CD4-positive, alpha-beta T cell treated with Interleukin-2 at 100 ng/mL for 4 hours (primary cell): ENCODE measurements around the gene THAP3.
A peak's percentile ranks its signal among the peaks of the same experiment; 100 is the strongest.
"Not testable (repeated sequence)": the region's sequence is repeated elsewhere in the genome, so short reads cannot be mapped to it uniquely, and the experiment has no call there.

Experiments used
- DNase-seq: peaks from one replicate; pipeline ENCODE4 v3.0.0-alpha.2; 2020; ENCODE audit warnings: low spot score

Gene THAP3

DNA sequence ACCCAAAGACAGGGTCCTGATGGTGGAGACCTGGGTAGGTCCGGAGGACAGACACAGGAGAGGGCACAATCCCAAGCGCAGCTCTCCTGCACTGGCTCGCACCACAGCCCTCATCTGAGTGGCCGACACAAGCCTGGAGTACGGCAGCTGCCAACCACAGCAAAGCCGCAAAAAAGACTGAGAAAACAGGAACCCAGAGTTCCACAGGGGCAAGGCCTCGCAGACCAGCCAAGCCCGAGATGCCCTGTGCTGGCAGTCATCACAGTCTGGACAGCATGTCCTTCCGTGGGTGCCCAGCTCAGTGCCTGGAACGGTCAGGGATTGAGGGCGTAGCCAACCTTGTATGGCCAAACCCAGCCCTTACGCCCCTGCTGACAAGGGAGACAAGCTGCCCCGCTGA lies 33.4 kb upstream of the THAP3 start:
- DNase-seq: no peak

DNA sequence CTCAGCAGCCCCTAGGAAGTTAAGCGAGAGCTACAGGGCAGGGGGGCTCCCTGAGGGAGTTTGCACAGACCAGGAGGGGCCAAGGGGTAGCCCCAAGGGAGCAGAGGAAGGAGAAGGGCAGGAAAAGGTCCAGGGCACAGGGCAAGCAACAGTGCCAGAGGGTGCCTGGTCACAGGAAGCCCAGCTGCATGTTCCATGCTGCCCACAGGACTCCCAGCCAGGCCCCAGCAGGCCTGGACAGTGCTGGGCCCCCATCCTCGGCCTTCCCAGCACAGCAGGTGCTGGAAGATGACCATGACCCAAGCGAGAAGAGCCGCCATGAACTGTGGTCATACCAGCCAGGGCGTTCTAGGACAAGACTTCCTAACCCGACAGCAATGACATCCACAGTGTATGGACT lies 33.0 kb upstream of the THAP3 start:
- DNase-seq: no peak

GRCh38 chr1:6592441-6592840 lies 32.2 kb upstream of the THAP3 start:
- no peak for DNase-seq

- no peak for DNase-seq
These were observed 31.6 kb upstream of the THAP3 start for GRCh38 chr1:6592865-6593593.

- DNase-seq: no peak
These were observed 30.9 kb upstream of the THAP3 start for GRCh38 chr1:6593810-6594209.

GRCh38 chr1:6594977-6595740 lies 29.5 kb upstream of the THAP3 start:
- DNase-seq: no peak

- DNase-seq: no peak
These were observed 28.3 kb upstream of the THAP3 start for GRCh38 chr1:6596351-6596750.

DNA sequence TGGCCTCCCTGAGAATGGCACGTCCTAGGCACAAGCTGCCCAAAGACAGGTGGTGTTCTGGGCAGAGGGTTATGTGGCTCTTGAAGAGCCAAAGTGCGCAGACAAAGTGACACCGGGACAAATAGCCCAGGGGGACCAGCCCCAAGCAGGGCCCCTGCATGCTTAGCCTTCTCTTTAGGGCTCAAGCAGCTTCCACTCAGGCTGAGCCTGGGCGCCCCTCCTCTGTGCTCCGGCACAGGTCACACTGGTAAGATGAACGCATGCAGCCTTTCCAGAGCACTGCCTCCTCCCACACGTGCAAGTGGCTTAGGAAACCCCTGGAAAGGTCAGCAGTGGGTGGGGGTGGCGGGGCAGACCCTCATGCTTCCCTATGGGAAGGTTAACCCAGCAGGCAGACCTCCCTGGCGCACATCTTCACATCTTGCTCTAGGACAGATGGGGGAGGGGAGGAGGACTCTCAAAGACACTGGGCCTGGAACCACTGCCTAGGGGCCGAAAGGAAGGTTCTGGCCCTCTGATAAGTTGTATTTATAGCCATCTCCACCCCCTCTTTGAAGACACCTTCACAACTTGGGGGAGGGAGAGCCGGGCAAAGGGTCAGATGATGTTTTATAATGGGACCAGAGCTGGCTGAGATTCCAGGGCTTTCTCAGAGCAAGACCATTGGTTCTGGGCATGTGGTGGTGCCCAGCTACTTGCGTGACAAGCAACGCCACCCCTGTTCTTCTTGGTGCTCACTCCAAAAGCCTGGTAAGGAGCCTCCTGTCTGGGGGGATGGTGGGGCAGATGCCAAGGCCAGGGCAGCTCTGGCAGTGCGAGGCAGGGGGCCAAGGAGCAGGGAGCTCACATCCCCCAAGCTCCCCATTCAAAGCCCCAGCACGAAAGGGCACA lies 27.5 kb upstream of the THAP3 start:
- no peak for DNase-seq

GRCh38 chr1:6597777-6598131 lies 26.9 kb upstream of the THAP3 start:
- DNase-seq: no peak

GRCh38 chr1:6599141-6599975 lies 25.3 kb upstream of the THAP3 start:
- peak; percentile 57 for DNase-seq

GRCh38 chr1:6599991-6600390 lies 24.7 kb upstream of the THAP3 start:
- not testable (repeated sequence) for DNase-seq

GRCh38 chr1:6600410-6601048 lies 24.1 kb upstream of the THAP3 start:
- no peak for DNase-seq

- DNase-seq: peak; percentile 91
These were observed 23.4 kb upstream of the THAP3 start for GRCh38 chr1:6601049-6601922.

- no peak for DNase-seq
These were observed 22.6 kb upstream of the THAP3 start for GRCh38 chr1:6601923-6602668.

DNA sequence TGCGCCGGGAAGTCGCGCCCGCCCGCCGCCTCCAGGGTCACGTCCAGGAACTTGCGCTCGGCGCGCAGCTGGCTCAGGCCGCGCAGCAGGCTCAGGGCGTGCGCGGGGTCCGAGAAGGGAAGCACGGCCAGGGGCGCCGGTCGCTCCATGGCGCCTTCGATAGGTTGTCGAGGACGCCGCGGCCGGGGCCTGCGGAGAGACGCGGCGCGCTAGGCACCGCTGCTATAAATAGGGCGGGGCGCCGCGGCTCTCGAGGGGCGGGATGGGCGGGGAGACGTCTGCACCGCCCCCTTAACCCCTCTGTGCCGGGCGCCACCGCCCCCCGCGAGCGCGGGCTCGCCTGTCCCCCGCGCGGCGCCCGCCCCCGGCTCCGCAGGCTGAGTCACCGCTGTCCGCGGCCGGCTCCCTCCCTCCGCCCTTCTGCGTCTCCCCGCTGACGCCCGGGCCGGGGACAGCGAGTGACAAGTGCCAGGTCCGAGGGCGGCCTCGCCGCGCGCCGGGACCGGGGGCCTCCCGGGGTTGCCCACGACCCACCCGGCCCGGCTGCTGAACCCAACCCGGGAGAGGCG lies 21.9 kb upstream of the THAP3 start, which contains the start of gene KLHL21:
Gene KLHL21 (minus strand): TSS at position 201 of the 569 bp plus-strand sequence. CDS start 52 bp downstream, at position 149.
- DNase-seq: peak; percentile 91

DNA sequence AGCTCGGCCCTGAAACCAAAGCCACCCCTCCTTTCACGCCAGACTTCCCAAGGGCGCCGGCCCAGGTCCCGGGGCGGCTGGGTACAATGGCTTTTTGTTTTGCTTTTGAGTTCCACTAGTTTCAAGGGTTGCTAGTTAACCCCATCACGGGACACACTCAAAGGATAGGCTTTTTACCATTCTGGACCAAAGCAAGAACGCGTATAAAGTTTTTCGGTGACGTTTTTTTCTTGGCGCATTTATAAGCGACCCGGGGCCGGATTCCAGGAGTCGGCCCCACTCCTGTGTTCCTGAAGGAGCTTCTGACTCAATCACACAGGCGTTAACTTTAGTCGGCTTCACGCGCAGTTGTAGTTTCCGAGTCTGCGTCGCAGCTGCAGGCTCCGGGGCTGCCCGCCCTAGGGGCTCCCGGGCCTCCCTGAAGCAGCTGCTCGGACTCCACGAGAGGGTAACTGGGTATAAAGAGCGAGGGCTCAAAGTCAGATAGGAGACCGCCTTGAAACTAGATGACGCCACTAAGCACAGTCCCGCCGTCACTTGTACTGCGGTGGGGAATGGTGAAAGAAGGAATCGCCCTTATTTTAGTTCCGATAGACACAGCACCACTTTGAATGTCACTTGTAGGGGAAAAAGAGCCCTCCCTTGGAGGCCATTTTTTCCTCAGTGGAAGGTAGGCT lies 21.3 kb upstream of the THAP3 start:
- DNase-seq: peak; percentile 68

DNA sequence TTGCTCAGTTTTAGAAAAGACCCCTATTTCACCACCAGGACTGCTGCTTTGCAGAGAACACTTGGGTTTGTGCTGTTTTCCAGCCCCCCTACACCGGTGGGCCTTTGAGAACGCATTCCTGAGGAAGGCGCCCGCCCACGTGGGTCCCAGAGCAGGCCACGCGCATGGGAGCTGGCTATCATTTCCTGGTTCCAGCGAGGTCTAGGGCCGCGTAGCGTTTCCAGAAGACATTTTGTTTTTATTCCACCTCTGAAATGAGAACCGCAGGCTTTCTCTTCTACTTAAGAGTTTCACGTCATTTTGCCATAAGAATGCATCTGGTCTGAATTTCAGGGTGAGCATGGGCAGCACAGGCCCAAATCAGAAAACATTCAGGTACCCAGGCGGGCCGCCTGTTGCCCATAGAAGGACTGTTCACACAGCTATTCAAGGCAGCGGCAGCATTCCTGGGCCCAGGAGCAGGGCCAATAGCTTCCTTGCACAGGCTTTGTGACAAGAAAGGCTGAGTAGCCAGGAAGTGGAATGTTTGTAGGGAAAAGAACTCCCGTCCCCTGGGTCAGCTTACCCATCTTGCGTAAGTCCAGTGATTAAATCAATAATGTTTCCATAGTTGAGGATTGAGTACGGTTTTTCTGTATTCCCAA lies 20.6 kb upstream of the THAP3 start:
- DNase-seq: no peak
